Tibial artery (tissue), 4 donors: ENCODE results near the gene GPSM3.
"Not testable (repeated sequence)": the region's sequence is repeated elsewhere in the genome, so short reads cannot be mapped to it uniquely, and the experiment has no call there.

Experiments used
- DNase-seq, 2 donors: peaks; one replicate each; pipeline ENCODE4 v3.0.0-alpha.2; 2019
- H3K27ac ChIP-seq, 2 donors: fragments of 200-600 bp; sonication (generic) in 1 of 2; 1 replicate in 1 of 2; 2 replicates in 1 of 2; pipeline ENCODE4 v1.5.1; 2018 to 2019; ENCODE audit warnings: mild to moderate bottlenecking in 1 of 2
- H3K27me3 ChIP-seq, 2 donors: fragments of 200-600 bp; sonication (generic) in 1 of 2; one replicate each; pipeline versions ENCODE4 v1.5.1 to v1.6.0; 2016 to 2019
- H3K36me3 ChIP-seq, 3 donors: fragments of 200-600 bp; sonication (generic) in 2 of 3; one replicate each; pipeline ENCODE4 v1.5.1; 2016 to 2019; ENCODE audit warnings: mild to moderate bottlenecking in 2 of 3
- H3K4me1 ChIP-seq, 4 donors: fragments of 200-600 bp; sonication (generic) in 2 of 4; 1 replicate in 3 of 4; 2 replicates in 1 of 4; pipeline ENCODE4 v1.5.1; 2016 to 2019
- H3K4me3 ChIP-seq, 2 donors: fragments of 200-600 bp; sonication (generic) in 1 of 2; 1 replicate in 1 of 2; 2 replicates in 1 of 2; pipeline ENCODE4 v1.5.1; 2018 to 2019; ENCODE audit warnings: mild to moderate bottlenecking in 2 of 2
- H3K9me3 ChIP-seq, 3 donors: fragments of 200-600 bp; sonication (generic) in 1 of 3; one replicate each; pipeline ENCODE4 v1.5.1; 2016 to 2019
- intact Hi-C: fragments of 100-400 bp; cut with DNase I; formaldehyde crosslinking; loops from one replicate; pipeline ENCODE4 v1.15.0; 2023; ENCODE audit warnings: low total_unique reads
- TF ChIP-seq, protein P1 (sequence below), 2 experiments: fragments of 200-600 bp in 1 of 2; fragments of 450-650 bp in 1 of 2; IDR thresholded peaks; one replicate each; pipeline ENCODE4 v1.5.1; 2017 to 2019; ENCODE audit warnings: antibody characterized with exemption in 2 of 2, mild to moderate bottlenecking in 1 of 2, moderate library complexity in 1 of 2

The GPSM3 gene

DNA sequence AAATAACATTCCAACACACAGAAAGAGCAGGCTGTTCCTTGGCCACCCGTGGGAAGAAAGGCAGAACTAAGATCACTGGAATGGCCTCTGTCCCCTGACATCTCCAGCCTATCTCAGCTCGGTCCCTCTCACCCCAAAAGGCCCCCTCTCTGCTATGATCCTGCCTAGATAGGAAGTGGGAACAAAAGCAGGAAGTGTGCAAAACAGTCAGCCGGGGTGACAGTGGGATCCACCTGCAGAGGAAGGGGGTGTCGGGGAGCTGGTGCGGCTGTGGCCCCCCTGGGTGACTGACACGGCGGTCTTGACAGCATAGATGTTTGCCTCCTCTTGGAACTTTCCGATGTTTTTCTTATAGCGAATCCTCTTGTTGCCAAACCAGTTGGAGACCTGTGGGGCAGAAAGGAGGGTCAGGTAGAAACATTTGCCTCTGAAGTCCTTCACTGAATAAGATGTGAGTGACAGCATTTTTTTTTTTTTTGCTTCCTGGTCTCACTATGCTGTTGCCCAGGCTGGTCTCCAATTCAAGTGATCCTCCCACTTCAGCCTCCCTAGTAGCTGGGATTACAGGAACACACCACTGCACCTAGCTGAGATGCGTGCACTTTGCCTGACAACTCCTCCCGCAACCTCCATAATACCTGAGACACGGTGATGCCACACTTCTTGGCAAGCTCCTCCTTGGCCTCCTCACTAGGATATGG lies 5.3 kb downstream of the GPSM3 start:
- H3K9me3 ChIP-seq, result no peaks in the 10 kb centered on the region
- peak overlapping the region; percentile 76 to 92 for H3K27ac ChIP-seq
- H3K4me3 ChIP-seq, result no peak overlapping the region
- intact Hi-C loops, result no loop called here
- DNase-seq, result no peak
- H3K4me1 ChIP-seq, result peaks cover 0 to 56% (median 42%) of the 10 kb centered on the region in 4 donors
- TF ChIP-seq, protein P1, sequence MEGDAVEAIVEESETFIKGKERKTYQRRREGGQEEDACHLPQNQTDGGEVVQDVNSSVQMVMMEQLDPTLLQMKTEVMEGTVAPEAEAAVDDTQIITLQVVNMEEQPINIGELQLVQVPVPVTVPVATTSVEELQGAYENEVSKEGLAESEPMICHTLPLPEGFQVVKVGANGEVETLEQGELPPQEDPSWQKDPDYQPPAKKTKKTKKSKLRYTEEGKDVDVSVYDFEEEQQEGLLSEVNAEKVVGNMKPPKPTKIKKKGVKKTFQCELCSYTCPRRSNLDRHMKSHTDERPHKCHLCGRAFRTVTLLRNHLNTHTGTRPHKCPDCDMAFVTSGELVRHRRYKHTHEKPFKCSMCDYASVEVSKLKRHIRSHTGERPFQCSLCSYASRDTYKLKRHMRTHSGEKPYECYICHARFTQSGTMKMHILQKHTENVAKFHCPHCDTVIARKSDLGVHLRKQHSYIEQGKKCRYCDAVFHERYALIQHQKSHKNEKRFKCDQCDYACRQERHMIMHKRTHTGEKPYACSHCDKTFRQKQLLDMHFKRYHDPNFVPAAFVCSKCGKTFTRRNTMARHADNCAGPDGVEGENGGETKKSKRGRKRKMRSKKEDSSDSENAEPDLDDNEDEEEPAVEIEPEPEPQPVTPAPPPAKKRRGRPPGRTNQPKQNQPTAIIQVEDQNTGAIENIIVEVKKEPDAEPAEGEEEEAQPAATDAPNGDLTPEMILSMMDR (IDR thresholded peaks at IDR 0.05), result no peak
- no peaks in the 10 kb centered on the region for H3K27me3 ChIP-seq
- H3K36me3 ChIP-seq, result peaks cover 12 to 39% (median 31%) of the 10 kb centered on the region in 3 donors

DNA sequence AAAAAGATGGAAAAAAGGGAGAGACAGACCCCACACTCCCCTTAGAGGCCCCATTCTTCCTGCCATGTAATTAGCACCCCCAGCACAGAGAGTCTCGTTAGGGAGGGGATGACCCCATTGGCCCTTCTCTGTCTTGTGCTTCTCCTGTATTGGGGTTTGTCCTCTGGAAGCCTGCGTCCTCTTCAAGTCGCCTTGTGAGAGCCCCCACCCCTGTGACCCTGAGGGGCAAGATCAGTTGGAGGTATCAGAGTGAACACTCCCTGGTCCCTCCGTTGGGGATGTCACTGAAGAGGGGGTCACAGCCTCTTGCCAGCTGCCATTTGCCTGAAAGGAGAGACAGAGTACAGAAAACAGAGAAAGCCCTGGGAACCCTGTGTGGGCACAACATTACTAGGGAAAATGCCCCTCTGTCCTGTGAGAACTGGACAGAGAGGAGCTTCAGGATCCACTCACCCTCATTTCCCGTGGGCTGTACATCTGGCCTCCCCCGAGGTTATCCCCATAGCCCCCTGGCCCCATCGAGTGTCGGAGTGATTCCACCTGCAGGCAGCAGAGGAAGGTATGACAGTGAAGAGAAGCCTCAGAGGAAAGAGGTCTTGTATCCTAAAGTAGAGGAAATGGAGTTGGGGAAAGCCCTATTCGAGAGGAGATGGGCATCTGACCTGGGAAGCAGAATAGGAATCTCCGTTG lies 6.1 kb downstream of the GPSM3 start:
- DNase-seq, H3K9me3 ChIP-seq, H3K27me3 ChIP-seq, H3K4me3 ChIP-seq, intact Hi-C loops: not testable (repeated sequence)
- Histone ChIP-seq H3K27ac (peak overlapping the region; percentile 76 to 92), H3K36me3 (peaks cover 14 to 48% (median 32%) of the 10 kb centered on the region in 3 donors), H3K4me1 (peaks cover 0 to 59% (median 41%) of the 10 kb centered on the region in 4 donors)

DNA sequence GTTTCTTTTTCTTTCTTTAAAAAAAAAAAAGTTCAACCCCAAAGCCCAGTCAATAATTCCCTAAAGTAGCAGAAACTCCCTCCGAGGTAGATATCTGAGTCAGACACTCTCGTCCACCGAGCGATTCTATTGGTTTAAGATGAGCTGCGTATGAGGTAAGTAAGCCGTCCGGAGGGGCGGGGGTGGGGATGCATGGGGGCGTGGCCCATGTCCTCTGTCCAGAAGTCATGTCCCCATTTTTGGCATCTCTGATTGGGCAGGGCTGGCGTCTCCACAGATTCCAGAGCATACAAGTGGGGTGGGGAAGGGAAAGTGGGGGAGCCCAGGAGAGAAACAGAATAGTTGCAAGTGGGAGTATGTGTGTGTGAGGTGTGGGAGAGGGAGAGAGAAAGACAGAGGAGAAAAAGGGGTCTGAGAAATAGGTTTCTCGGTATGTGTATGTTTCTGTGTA lies 6.7 kb downstream of the GPSM3 start:
- H3K36me3 ChIP-seq, result peaks cover 20 to 54% (median 38%) of the 10 kb centered on the region in 3 donors
- H3K27me3 ChIP-seq, H3K4me3 ChIP-seq, intact Hi-C loops, H3K9me3 ChIP-seq: not testable (repeated sequence)
- DNase-seq, result peak; percentile 91 to 96
- peak overlapping the region; percentile 76 to 92 for H3K27ac ChIP-seq
- H3K4me1 ChIP-seq, result peaks cover 0 to 53% (median 39%) of the 10 kb centered on the region in 4 donors

DNA sequence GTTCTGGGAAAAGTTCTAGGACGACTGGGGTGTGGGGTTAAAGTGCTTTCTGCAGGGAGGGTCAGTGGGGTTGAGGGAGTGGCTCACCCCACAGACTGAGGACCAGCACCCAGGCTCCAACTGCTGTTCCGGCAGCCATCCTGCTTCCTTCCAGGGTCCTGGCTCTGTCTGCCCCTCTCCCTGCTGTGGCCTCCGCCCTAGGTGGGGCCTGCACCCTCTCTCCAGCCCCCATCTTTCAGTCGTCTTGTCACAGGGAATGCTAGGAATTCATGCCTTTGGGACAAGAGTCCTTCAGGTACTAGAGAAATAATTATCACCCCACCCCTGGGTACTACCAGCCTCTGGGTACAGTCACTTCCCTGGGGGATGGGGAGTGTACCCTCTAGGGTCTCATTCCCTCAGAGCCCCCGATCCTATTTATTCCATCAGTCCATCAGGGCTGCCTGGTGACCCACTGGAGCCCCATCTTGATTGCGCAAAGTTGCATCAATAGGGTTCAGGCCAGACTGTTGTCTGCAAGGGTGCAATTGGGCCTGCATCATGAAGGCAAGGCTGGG lies 8.3 kb downstream of the GPSM3 start, which contains the start of gene AGER:
AGER (minus strand) TSS at position 170 of the 557 bp plus-strand sequence; CDS start at position 139, 31 bp downstream.
- Histone ChIP-seq H3K27ac (peak within 1 kb of the TSS; percentile 76 to 92), H3K36me3 (peaks cover 21 to 66% (median 50%) of the 10 kb centered on the region in 3 donors), H3K4me1 (peaks cover 0 to 58% (median 44%) of the 10 kb centered on the region in 4 donors), H3K4me3 (no peak within 1 kb of the TSS), H3K9me3 (no peaks in the 10 kb centered on the region), H3K27me3 (no peaks in the 10 kb centered on the region)
- peak in 1 of 2 donors; percentile 62 for DNase-seq
- TF ChIP-seq, protein P1 (IDR thresholded peaks at IDR 0.05), result no peak
- intact Hi-C loops, result no loop called here

DNA sequence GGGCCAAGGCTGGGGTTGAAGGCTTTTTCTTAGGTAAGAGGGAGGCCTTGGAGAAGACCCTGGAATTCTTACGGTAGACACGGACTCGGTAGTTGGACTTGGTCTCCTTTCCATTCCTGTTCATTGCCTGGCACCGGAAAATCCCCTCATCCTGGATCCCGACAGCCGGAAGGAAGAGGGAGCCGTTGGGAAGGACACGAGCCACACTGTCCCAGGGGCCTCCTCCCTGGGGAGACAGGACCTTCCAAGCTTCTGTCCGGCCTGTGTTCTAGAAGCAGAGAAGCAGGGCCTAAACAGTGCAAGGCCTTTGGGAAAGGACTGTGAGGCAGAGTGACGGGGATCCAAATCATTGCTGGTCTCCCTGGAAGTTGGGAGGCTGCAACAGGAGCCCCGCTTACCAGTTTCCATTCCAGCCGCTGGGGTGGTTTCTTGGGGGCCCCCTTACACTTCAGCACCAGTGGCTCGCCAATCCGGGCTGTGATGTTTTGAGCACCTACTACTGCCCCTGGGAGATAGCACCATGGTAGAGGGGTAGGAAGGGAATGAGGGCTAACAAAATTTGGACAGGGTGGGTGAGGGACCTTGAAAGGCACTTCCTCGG lies 8.9 kb downstream of the GPSM3 start:
- peaks cover 0 to 57% (median 43%) of the 10 kb centered on the region in 4 donors for H3K4me1 ChIP-seq
- TF ChIP-seq, protein P1 (IDR thresholded peaks at IDR 0.05), result no peak

DNA sequence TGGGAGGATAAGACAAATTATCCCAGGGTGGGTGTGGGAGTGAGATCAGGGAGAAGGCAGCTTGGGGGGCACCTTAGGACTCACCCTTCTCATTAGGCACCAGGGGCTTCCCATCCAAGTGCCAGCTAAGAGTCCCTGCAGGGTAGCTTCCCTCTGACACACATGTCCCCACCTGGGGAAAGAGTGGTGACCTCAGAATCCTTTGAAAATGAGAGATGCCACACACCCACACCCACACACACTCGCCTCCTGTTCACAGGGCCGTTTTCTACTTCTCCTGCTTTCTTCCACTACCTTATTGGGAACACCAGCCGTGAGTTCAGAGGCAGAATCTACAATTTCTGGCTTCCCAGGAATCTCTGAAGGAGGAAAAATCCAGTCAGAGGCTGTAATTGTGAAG lies 9.4 kb downstream of the GPSM3 start:
- DNase-seq, result no peak
- intact Hi-C loops, result no loop called here
- H3K27ac ChIP-seq, result peak overlapping the region; percentile 50 to 92

More for the DNA sequence above, 8.9 kb downstream of the GPSM3 start:
- Histone ChIP-seq H3K4me3 (no peak overlapping the region), H3K9me3 (no peaks in the 10 kb centered on the region), H3K36me3 (peaks cover 21 to 66% (median 50%) of the 10 kb centered on the region in 3 donors), H3K27me3 (no peaks in the 10 kb centered on the region), H3K27ac (peak overlapping the region; percentile 50 to 92)
- intact Hi-C loops, result no loop called here
- DNase-seq, result no peak

More for the DNA sequence above, 9.4 kb downstream of the GPSM3 start:
- TF ChIP-seq, protein P1 (IDR thresholded peaks at IDR 0.05), result no peak
- Histone ChIP-seq H3K27me3 (no peaks in the 10 kb centered on the region), H3K4me3 (no peak overlapping the region), H3K4me1 (peaks cover 0 to 52% (median 38%) of the 10 kb centered on the region in 4 donors), H3K36me3 (peaks cover 21 to 66% (median 50%) of the 10 kb centered on the region in 3 donors), H3K9me3 (no peaks in the 10 kb centered on the region)
